Measurements from ENCODE around the gene EPHB1.

Gene EPHB1

GRCh38 chr3:134901461-134901860 lies 106.4 kb downstream of the EPHB1 start:
- Histone ChIP-seq H4K8ac (ENCODE audit: low read depth, low read length) (no peak overlapping the region), H3K27ac (ENCODE audit: low read depth, low read length) (no peak overlapping the region), H4K5ac (ENCODE audit: low read length) (no peak overlapping the region), H3K4ac (ENCODE audit: low read depth, low read length) (no peak overlapping the region), H3K79me2 (ENCODE audit: control insufficient read depth, insufficient read depth, low read length) (no peaks in the 10 kb centered on the region), H3K4me3 (ENCODE audit: low read length) (no peak overlapping the region), H3K36me3 (ENCODE audit: control insufficient read depth, insufficient read depth, low read length) (no peaks in the 10 kb centered on the region), H3K56ac (ENCODE audit: low read length) (no peak overlapping the region), H3K9ac (ENCODE audit: low read length) (no peak overlapping the region), H2AK5ac (ENCODE audit: low read length) (no peak overlapping the region), H2BK15ac (replicated peaks; ENCODE audit: low read depth) (no peak overlapping the region), H2BK120ac (ENCODE audit: low read depth, low read length) (no peak overlapping the region), H3K79me1 (ENCODE audit: low read length) (no peaks in the 10 kb centered on the region), H3K18ac (ENCODE audit: low read length) (no peak overlapping the region), H3K4me2 (ENCODE audit: low read length) (no peak overlapping the region), H3K27me3 (ENCODE audit: insufficient read depth, low read length, poor library complexity) (no peaks in the 10 kb centered on the region), H2BK5ac (ENCODE audit: low read length) (no peak overlapping the region), H3K23ac (ENCODE audit: low read length) (no peak overlapping the region), H3K4me1 (ENCODE audit: control insufficient read depth, low read depth, low read length) (no peaks in the 10 kb centered on the region)
- no CpG with 5 or more reads among the region's 2 CpGs for WGBS (ENCODE audit: extremely low coverage, insufficient coverage, low lambda C conversion rate)
- no peak for DNase-seq

DNA sequence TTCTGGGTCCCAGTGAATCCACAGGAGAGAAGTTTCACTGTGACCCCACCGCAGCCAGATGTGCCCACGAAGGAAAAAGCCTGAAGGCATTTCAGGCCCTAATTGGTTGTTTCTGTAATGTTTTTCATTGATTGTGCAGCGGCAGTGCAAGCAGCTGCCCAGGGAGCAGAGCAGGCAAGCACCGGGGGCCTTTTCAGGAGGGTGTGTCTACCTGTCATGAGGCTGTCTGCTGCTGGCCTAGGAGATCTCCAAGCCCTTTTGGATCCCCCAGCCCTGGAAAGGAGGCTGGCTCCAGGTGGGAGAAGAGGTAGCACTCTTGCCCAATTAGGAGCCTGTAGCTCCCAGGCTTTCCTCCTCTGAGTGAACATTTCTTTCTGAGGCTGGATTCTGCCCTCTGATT lies 108.8 kb downstream of the EPHB1 start:
- H2AK5ac ChIP-seq (ENCODE audit: low read length) = no peak overlapping the region
- no peak overlapping the region for H3K4me2 ChIP-seq (ENCODE audit: low read length)
- H3K4me3 ChIP-seq (ENCODE audit: low read length) = no peak overlapping the region
- no peaks in the 10 kb centered on the region for H3K27me3 ChIP-seq (ENCODE audit: insufficient read depth, low read length, poor library complexity)
- H3K4ac ChIP-seq (ENCODE audit: low read depth, low read length) = no peak overlapping the region
- H3K9ac ChIP-seq (ENCODE audit: low read length) = no peak overlapping the region
- H2BK5ac ChIP-seq (ENCODE audit: low read length) = no peak overlapping the region
- H2BK15ac ChIP-seq (replicated peaks; ENCODE audit: low read depth) = no peak overlapping the region
- H3K79me2 ChIP-seq (ENCODE audit: control insufficient read depth, insufficient read depth, low read length) = no peaks in the 10 kb centered on the region
- no peak overlapping the region for H3K27ac ChIP-seq (ENCODE audit: low read depth, low read length)
- no peak overlapping the region for H3K18ac ChIP-seq (ENCODE audit: low read length)
- H4K5ac ChIP-seq (ENCODE audit: low read length) = no peak overlapping the region
- no peaks in the 10 kb centered on the region for H3K79me1 ChIP-seq (ENCODE audit: low read length)
- no peaks in the 10 kb centered on the region for H3K4me1 ChIP-seq (ENCODE audit: control insufficient read depth, low read depth, low read length)
- H4K8ac ChIP-seq (ENCODE audit: low read depth, low read length) = no peak overlapping the region
- no peak overlapping the region for H3K56ac ChIP-seq (ENCODE audit: low read length)
- no peak overlapping the region for H2BK120ac ChIP-seq (ENCODE audit: low read depth, low read length)
- H3K23ac ChIP-seq (ENCODE audit: low read length) = no peak overlapping the region
- DNase-seq = no peak
- WGBS (ENCODE audit: extremely low coverage, insufficient coverage, low lambda C conversion rate) = no CpG with 5 or more reads among the region's 4 CpGs
- H3K36me3 ChIP-seq (ENCODE audit: control insufficient read depth, insufficient read depth, low read length) = no peaks in the 10 kb centered on the region

- no peak for DNase-seq
- Histone ChIP-seq H3K18ac (ENCODE audit: low read length) (no peak overlapping the region), H4K5ac (ENCODE audit: low read length) (no peak overlapping the region), H3K27me3 (ENCODE audit: insufficient read depth, low read length, poor library complexity) (no peaks in the 10 kb centered on the region), H2BK5ac (ENCODE audit: low read length) (no peak overlapping the region), H3K4ac (ENCODE audit: low read depth, low read length) (no peak overlapping the region), H3K79me2 (ENCODE audit: control insufficient read depth, insufficient read depth, low read length) (no peaks in the 10 kb centered on the region), H3K4me2 (ENCODE audit: low read length) (no peak overlapping the region), H3K23ac (ENCODE audit: low read length) (no peak overlapping the region), H2BK15ac (replicated peaks; ENCODE audit: low read depth) (no peak overlapping the region), H3K27ac (ENCODE audit: low read depth, low read length) (no peak overlapping the region), H2BK120ac (ENCODE audit: low read depth, low read length) (no peak overlapping the region), H3K4me1 (ENCODE audit: control insufficient read depth, low read depth, low read length) (no peaks in the 10 kb centered on the region), H2AK5ac (ENCODE audit: low read length) (no peak overlapping the region), H3K56ac (ENCODE audit: low read length) (no peak overlapping the region), H3K79me1 (ENCODE audit: low read length) (no peaks in the 10 kb centered on the region), H3K4me3 (ENCODE audit: low read length) (no peak overlapping the region), H3K36me3 (ENCODE audit: control insufficient read depth, insufficient read depth, low read length) (no peaks in the 10 kb centered on the region), H4K8ac (ENCODE audit: low read depth, low read length) (no peak overlapping the region), H3K9ac (ENCODE audit: low read length) (no peak overlapping the region)
- WGBS (ENCODE audit: extremely low coverage, insufficient coverage, low lambda C conversion rate) = no CpG with 5 or more reads among the region's 6 CpGs
Measured at GRCh38 chr3:134904241-134904771, 109.2 kb downstream of the EPHB1 start.

- H3K4ac ChIP-seq (ENCODE audit: low read depth, low read length) = no peak overlapping the region
- no peaks in the 10 kb centered on the region for H3K27me3 ChIP-seq (ENCODE audit: insufficient read depth, low read length, poor library complexity)
- no CpG with 5 or more reads among the region's 7 CpGs for WGBS (ENCODE audit: extremely low coverage, insufficient coverage, low lambda C conversion rate)
- H3K9ac ChIP-seq (ENCODE audit: low read length) = no peak overlapping the region
- no peak overlapping the region for H3K56ac ChIP-seq (ENCODE audit: low read length)
- H4K5ac ChIP-seq (ENCODE audit: low read length) = no peak overlapping the region
- H3K27ac ChIP-seq (ENCODE audit: low read depth, low read length) = no peak overlapping the region
- no peak overlapping the region for H3K4me3 ChIP-seq (ENCODE audit: low read length)
- no peak for DNase-seq
- H2BK5ac ChIP-seq (ENCODE audit: low read length) = no peak overlapping the region
- H4K8ac ChIP-seq (ENCODE audit: low read depth, low read length) = no peak overlapping the region
- H2BK120ac ChIP-seq (ENCODE audit: low read depth, low read length) = no peak overlapping the region
- H3K4me1 ChIP-seq (ENCODE audit: control insufficient read depth, low read depth, low read length) = no peaks in the 10 kb centered on the region
- no peak overlapping the region for H3K23ac ChIP-seq (ENCODE audit: low read length)
- H3K79me1 ChIP-seq (ENCODE audit: low read length) = no peaks in the 10 kb centered on the region
- H2AK5ac ChIP-seq (ENCODE audit: low read length) = no peak overlapping the region
- no peaks in the 10 kb centered on the region for H3K36me3 ChIP-seq (ENCODE audit: control insufficient read depth, insufficient read depth, low read length)
- no peak overlapping the region for H2BK15ac ChIP-seq (replicated peaks; ENCODE audit: low read depth)
- H3K4me2 ChIP-seq (ENCODE audit: low read length) = no peak overlapping the region
- H3K79me2 ChIP-seq (ENCODE audit: control insufficient read depth, insufficient read depth, low read length) = no peaks in the 10 kb centered on the region
- no peak overlapping the region for H3K18ac ChIP-seq (ENCODE audit: low read length)
Measured at GRCh38 chr3:134904776-134905646, 110.0 kb downstream of the EPHB1 start.

GRCh38 chr3:134905647-134905935 lies 110.5 kb downstream of the EPHB1 start:
- no peak overlapping the region for H3K23ac ChIP-seq (ENCODE audit: low read length)
- no peak for DNase-seq
- H3K4ac ChIP-seq (ENCODE audit: low read depth, low read length) = no peak overlapping the region
- no peak overlapping the region for H3K18ac ChIP-seq (ENCODE audit: low read length)
- H2BK120ac ChIP-seq (ENCODE audit: low read depth, low read length) = no peak overlapping the region
- no peak overlapping the region for H3K56ac ChIP-seq (ENCODE audit: low read length)
- no peaks in the 10 kb centered on the region for H3K36me3 ChIP-seq (ENCODE audit: control insufficient read depth, insufficient read depth, low read length)
- no peaks in the 10 kb centered on the region for H3K79me2 ChIP-seq (ENCODE audit: control insufficient read depth, insufficient read depth, low read length)
- no peaks in the 10 kb centered on the region for H3K79me1 ChIP-seq (ENCODE audit: low read length)
- no peak overlapping the region for H2AK5ac ChIP-seq (ENCODE audit: low read length)
- no peak overlapping the region for H2BK15ac ChIP-seq (replicated peaks; ENCODE audit: low read depth)
- H3K27me3 ChIP-seq (ENCODE audit: insufficient read depth, low read length, poor library complexity) = no peaks in the 10 kb centered on the region
- H4K8ac ChIP-seq (ENCODE audit: low read depth, low read length) = no peak overlapping the region
- H4K5ac ChIP-seq (ENCODE audit: low read length) = no peak overlapping the region
- no peak overlapping the region for H3K4me2 ChIP-seq (ENCODE audit: low read length)
- H3K27ac ChIP-seq (ENCODE audit: low read depth, low read length) = no peak overlapping the region
- WGBS (ENCODE audit: extremely low coverage, insufficient coverage, low lambda C conversion rate) = no CpG with 5 or more reads among the region's 2 CpGs
- no peak overlapping the region for H3K9ac ChIP-seq (ENCODE audit: low read length)
- H2BK5ac ChIP-seq (ENCODE audit: low read length) = no peak overlapping the region
- no peaks in the 10 kb centered on the region for H3K4me1 ChIP-seq (ENCODE audit: control insufficient read depth, low read depth, low read length)
- H3K4me3 ChIP-seq (ENCODE audit: low read length) = no peak overlapping the region

- H3K36me3 ChIP-seq (ENCODE audit: control insufficient read depth, insufficient read depth, low read length) = no peaks in the 10 kb centered on the region
- H3K27ac ChIP-seq (ENCODE audit: low read depth, low read length) = no peak overlapping the region
- H3K9ac ChIP-seq (ENCODE audit: low read length) = no peak overlapping the region
- no peak overlapping the region for H3K4me3 ChIP-seq (ENCODE audit: low read length)
- H2BK120ac ChIP-seq (ENCODE audit: low read depth, low read length) = no peak overlapping the region
- H3K4me2 ChIP-seq (ENCODE audit: low read length) = no peak overlapping the region
- no peaks in the 10 kb centered on the region for H3K79me2 ChIP-seq (ENCODE audit: control insufficient read depth, insufficient read depth, low read length)
- no peak overlapping the region for H3K4ac ChIP-seq (ENCODE audit: low read depth, low read length)
- H3K56ac ChIP-seq (ENCODE audit: low read length) = no peak overlapping the region
- no peak overlapping the region for H2BK5ac ChIP-seq (ENCODE audit: low read length)
- DNase-seq = no peak
- no peak overlapping the region for H3K23ac ChIP-seq (ENCODE audit: low read length)
- H3K27me3 ChIP-seq (ENCODE audit: insufficient read depth, low read length, poor library complexity) = no peaks in the 10 kb centered on the region
- H4K8ac ChIP-seq (ENCODE audit: low read depth, low read length) = no peak overlapping the region
- H3K79me1 ChIP-seq (ENCODE audit: low read length) = no peaks in the 10 kb centered on the region
- no peak overlapping the region for H2BK15ac ChIP-seq (replicated peaks; ENCODE audit: low read depth)
- no peak overlapping the region for H2AK5ac ChIP-seq (ENCODE audit: low read length)
- no peaks in the 10 kb centered on the region for H3K4me1 ChIP-seq (ENCODE audit: control insufficient read depth, low read depth, low read length)
- H3K18ac ChIP-seq (ENCODE audit: low read length) = no peak overlapping the region
- no CpG with 5 or more reads among the region's 2 CpGs for WGBS (ENCODE audit: extremely low coverage, insufficient coverage, low lambda C conversion rate)
- H4K5ac ChIP-seq (ENCODE audit: low read length) = no peak overlapping the region
Measured at GRCh38 chr3:134908271-134908670, 113.2 kb downstream of the EPHB1 start.

Data from mesendoderm (in vitro differentiated cells).